HEK293T (cell line): ENCODE data around the gene RABL6.

Source experiments
- ARNT ChIP-seq: fragments of 450-650 bp; IDR thresholded peaks from 2 replicates; pipeline ENCODE4 v1.6.1; 2017; ENCODE audit warnings: mild to moderate bottlenecking
- ELF4 ChIP-seq: fragments of 450-650 bp; IDR thresholded peaks from 2 replicates; pipeline ENCODE4 v1.6.1; 2017; ENCODE audit warnings: antibody characterized with exemption
- FOXA1 ChIP-seq: fragments of 450-650 bp; IDR thresholded peaks from 2 replicates; pipeline ENCODE4 v1.6.1; 2016; ENCODE audit warnings: mild to moderate bottlenecking
- FOXM1 ChIP-seq: fragments of 450-650 bp; IDR thresholded peaks from 2 replicates; pipeline ENCODE4 v1.6.1; 2017; ENCODE audit warnings: mild to moderate bottlenecking, borderline replicate concordance
- HDGF ChIP-seq: fragments of 450-650 bp; IDR thresholded peaks from 2 replicates; pipeline ENCODE4 v1.6.1; 2017; ENCODE audit warnings: antibody characterized with exemption, borderline replicate concordance
- L3MBTL2 ChIP-seq: fragments of 450-650 bp; conservative IDR thresholded peaks from 2 replicates; pipeline ENCODE4 v1.6.1; 2016; ENCODE audit warnings: mild to moderate bottlenecking
- NFRKB ChIP-seq: fragments of 450-650 bp; IDR thresholded peaks from 2 replicates; pipeline ENCODE4 v1.6.1; 2016; ENCODE audit warnings: mild to moderate bottlenecking, moderate library complexity
- SP1 ChIP-seq: fragments of 450-650 bp; IDR thresholded peaks from 2 replicates; pipeline ENCODE4 v1.6.1; 2017
- SUZ12 ChIP-seq: fragments of 450-650 bp; IDR thresholded peaks from 2 replicates; pipeline ENCODE4 v1.6.1; 2016; ENCODE audit warnings: mild to moderate bottlenecking
- TARDBP ChIP-seq: fragments of 450-650 bp; IDR thresholded peaks from 2 replicates; pipeline ENCODE4 v1.6.1; 2016

DNA sequence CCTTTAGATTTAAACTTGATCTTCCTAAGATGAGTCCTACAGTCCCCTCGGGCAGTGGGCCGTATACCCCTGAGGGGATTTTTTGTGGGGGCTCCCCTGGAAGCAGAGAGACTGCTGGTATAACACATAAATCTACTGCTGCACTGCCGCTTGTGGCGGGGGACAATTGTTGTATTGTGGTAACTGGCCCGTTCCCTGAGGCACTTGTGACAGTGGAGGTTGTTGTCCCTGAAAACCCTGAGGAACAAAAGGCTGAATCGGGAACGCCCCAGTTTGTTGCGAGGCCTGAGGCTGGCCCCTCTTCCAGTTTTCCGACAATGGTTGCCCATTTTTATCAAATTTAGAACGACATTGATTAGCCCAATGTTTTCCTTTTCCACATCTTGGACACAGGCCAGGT, 21.3 kb upstream of the RABL6 start:
- TF ChIP-seq TARDBP: no peak
- no peak for TF ChIP-seq SUZ12
- TF ChIP-seq ELF4: no peak
- TF ChIP-seq HDGF: no peak
- TF ChIP-seq L3MBTL2: no peak
- no peak for TF ChIP-seq ARNT
- TF ChIP-seq SP1: no peak
- no peak for TF ChIP-seq FOXM1
- TF ChIP-seq NFRKB: no peak
- TF ChIP-seq FOXA1: no peak
